ENCODE data around the gene JAM3.

DNA sequence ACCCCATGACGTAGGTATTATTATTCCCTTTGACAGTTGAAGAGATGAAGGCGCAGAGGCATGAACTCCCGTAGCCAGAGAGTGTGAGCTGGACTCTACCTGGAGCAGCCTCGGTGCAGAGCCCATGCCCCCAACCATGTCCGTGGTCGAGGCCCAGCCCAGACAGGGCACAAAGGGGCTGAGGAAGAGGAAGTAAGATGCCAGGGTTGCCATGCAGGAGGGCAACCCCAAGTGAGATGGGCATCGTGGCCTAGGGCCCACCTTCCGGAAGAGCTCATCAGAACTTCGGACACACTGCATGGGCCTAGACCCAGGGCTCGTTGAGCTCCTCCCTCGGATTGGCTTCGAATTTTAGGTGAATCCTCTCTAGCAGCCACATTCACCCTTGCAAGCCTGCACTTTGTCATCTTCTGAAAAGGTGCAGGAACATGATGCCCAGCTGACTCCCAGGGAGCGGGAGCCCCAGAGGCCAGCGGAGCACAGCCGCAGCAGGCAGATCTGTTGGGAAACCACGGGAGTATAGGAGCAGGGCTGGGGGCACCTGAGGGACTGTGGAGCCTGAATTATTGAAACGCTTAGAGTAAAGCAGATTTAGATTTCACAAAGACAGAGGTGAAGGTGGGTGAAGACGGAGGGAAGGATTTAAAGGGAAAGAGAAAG, 29.0 kb upstream of the JAM3 start:
- TF ChIP-seq, protein P1, sequence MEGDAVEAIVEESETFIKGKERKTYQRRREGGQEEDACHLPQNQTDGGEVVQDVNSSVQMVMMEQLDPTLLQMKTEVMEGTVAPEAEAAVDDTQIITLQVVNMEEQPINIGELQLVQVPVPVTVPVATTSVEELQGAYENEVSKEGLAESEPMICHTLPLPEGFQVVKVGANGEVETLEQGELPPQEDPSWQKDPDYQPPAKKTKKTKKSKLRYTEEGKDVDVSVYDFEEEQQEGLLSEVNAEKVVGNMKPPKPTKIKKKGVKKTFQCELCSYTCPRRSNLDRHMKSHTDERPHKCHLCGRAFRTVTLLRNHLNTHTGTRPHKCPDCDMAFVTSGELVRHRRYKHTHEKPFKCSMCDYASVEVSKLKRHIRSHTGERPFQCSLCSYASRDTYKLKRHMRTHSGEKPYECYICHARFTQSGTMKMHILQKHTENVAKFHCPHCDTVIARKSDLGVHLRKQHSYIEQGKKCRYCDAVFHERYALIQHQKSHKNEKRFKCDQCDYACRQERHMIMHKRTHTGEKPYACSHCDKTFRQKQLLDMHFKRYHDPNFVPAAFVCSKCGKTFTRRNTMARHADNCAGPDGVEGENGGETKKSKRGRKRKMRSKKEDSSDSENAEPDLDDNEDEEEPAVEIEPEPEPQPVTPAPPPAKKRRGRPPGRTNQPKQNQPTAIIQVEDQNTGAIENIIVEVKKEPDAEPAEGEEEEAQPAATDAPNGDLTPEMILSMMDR (IDR thresholded peaks at IDR 0.05), result no peak
- TF ChIP-seq TEAD4 (CRISPR knock-in tag; IDR thresholded peaks at IDR 0.05), result no peak
- no peak for TF ChIP-seq CREB1 (CRISPR knock-in tag; IDR thresholded peaks at IDR 0.05)
- no peak for TF ChIP-seq ZNF263 (CRISPR knock-in tag; IDR thresholded peaks at IDR 0.05; ENCODE audit: low read depth)
- no peak for TF ChIP-seq ZNF121 (CRISPR knock-in tag; IDR thresholded peaks at IDR 0.05)
- no peak for TF ChIP-seq FOXJ3 (CRISPR knock-in tag; IDR thresholded peaks at IDR 0.05; ENCODE audit: borderline replicate concordance)
- TF ChIP-seq, protein P2, sequence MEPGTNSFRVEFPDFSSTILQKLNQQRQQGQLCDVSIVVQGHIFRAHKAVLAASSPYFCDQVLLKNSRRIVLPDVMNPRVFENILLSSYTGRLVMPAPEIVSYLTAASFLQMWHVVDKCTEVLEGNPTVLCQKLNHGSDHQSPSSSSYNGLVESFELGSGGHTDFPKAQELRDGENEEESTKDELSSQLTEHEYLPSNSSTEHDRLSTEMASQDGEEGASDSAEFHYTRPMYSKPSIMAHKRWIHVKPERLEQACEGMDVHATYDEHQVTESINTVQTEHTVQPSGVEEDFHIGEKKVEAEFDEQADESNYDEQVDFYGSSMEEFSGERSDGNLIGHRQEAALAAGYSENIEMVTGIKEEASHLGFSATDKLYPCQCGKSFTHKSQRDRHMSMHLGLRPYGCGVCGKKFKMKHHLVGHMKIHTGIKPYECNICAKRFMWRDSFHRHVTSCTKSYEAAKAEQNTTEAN (CRISPR knock-in tag; IDR thresholded peaks at IDR 0.05), result no peak

Measured in WTC11 (cell line).